ENCODE measurements around the gene KLHDC9.

Gene KLHDC9

DNA sequence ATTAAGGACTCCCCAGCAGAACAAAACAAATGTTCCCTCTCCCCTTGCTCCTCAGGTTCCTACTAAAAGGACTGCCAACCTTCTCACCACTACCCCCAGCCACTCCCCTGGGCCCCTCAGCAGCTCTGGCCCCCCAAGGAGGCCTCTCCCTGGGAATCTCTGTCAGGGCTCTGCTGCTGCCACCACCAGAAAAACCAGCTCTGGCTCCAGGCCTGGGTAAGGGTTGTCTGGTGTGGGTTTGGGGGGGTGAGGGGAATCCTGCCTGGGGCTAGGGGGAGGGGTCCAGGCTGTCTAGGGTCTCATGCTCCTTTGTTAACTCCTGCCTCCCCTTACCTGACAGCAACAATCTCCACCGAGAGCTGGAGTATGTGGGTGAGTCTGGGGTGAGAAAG lies 13.6 kb upstream of the KLHDC9 start:
- ChIA-PET CTCF (no interaction called here), POLR2A (interaction anchor here (0.8 to 1.2 kb wide), 2 partner anchors 11 to 13 kb away, joined by 3 read pairs; no protein-coding TSS in a partner anchor)
- TF ChIP-seq ARNT (IDR thresholded peaks at IDR 0.05), result no peak
- TF ChIP-seq HDGF (IDR thresholded peaks at IDR 0.05; ENCODE audit: borderline replicate concordance), result no peak
- no peak for TF ChIP-seq FOXA1 (IDR thresholded peaks at IDR 0.05)
- TF ChIP-seq, protein P1, sequence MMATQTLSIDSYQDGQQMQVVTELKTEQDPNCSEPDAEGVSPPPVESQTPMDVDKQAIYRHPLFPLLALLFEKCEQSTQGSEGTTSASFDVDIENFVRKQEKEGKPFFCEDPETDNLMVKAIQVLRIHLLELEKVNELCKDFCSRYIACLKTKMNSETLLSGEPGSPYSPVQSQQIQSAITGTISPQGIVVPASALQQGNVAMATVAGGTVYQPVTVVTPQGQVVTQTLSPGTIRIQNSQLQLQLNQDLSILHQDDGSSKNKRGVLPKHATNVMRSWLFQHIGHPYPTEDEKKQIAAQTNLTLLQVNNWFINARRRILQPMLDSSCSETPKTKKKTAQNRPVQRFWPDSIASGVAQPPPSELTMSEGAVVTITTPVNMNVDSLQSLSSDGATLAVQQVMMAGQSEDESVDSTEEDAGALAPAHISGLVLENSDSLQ (IDR thresholded peaks at IDR 0.05), result no peak
- TF ChIP-seq CTBP1 (IDR thresholded peaks at IDR 0.05; ENCODE audit: borderline replicate concordance), result no peak
- TF ChIP-seq SUZ12 (IDR thresholded peaks at IDR 0.05), result no peak
- no peak for TF ChIP-seq L3MBTL2 (conservative IDR thresholded peaks at IDR 0.05)
- TF ChIP-seq BHLHE40 (IDR thresholded peaks at IDR 0.05; ENCODE audit: borderline replicate concordance), result no peak
- no peak for DNase-seq (ENCODE audit: extremely low spot score)

DNA sequence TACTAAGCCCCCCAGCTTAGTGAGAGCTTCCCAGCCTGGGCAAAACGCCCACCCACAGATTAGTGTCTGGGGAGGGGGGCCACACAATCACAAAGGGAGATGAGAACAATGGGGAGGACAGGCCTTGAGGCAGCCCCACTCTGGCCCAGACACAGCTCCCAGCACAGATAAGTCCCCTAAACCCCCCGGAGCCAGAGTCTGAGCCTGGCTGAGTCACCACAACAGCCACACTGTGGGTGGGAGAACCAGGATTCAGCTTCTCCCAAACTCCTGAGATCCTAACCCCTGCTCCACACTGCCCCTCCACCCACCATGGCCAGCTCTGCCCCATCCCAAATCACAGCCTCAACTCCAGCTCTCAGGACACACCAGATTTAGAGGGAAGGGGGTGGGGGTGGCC lies 13.0 kb upstream of the KLHDC9 start:
- TF ChIP-seq ZNF384 (IDR thresholded peaks at IDR 0.05), result no peak
- TF ChIP-seq CTBP1 (IDR thresholded peaks at IDR 0.05; ENCODE audit: borderline replicate concordance), result no peak
- TF ChIP-seq HDGF (IDR thresholded peaks at IDR 0.05; ENCODE audit: borderline replicate concordance), result no peak
- no peak for DNase-seq (ENCODE audit: extremely low spot score)
- ChIA-PET POLR2A (interaction anchor here (1.2 kb wide), 1 partner anchor 12 kb away, joined by 3 read pairs; no protein-coding TSS in a partner anchor), CTCF (no interaction called here)

DNA sequence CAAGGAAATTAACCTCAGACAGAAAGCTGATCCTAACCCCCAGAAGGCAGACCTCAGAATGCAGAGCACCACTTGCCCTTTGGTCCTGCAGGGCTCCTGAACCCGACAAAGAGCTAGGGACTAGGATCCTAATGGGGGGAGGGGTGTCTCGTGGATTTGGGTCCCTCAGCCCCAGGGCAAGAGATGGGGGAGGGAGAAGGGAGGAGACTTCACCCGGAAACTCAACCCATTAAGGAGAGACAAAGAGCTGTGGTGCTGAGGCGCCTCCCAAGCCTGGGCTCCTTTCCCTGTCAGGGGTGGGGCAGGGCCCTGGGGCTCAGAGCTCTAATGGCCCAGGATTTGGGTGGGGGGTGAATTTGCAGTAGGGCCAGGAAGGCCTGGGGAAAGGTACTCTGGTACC lies 11.7 kb upstream of the KLHDC9 start:
- no peak for DNase-seq (ENCODE audit: extremely low spot score)
- TF ChIP-seq HDGF (IDR thresholded peaks at IDR 0.05; ENCODE audit: borderline replicate concordance) (no peak), NFRKB (IDR thresholded peaks at IDR 0.05) (no peak), SUZ12 (IDR thresholded peaks at IDR 0.05) (no peak), FOXK2 (IDR thresholded peaks at IDR 0.05) (no peak), FOXM1 (IDR thresholded peaks at IDR 0.05; ENCODE audit: borderline replicate concordance) (no peak), CTBP1 (IDR thresholded peaks at IDR 0.05; ENCODE audit: borderline replicate concordance) (no peak), BHLHE40 (IDR thresholded peaks at IDR 0.05; ENCODE audit: borderline replicate concordance) (no peak), ARNT (IDR thresholded peaks at IDR 0.05) (no peak), SP1 (IDR thresholded peaks at IDR 0.05) (no peak), ELF4 (IDR thresholded peaks at IDR 0.05) (no peak), L3MBTL2 (conservative IDR thresholded peaks at IDR 0.05) (no peak), LEF1 (IDR thresholded peaks at IDR 0.05; ENCODE audit: borderline replicate concordance) (no peak)
- TF ChIP-seq, protein P1 (IDR thresholded peaks at IDR 0.05), result no peak
- ChIA-PET POLR2A (no interaction called here), CTCF (interaction anchor here (0.8 to 0.9 kb wide), 2 partner anchors 11 to 89 kb away, joined by 3 to 7 read pairs; no protein-coding TSS in a partner anchor)

DNA sequence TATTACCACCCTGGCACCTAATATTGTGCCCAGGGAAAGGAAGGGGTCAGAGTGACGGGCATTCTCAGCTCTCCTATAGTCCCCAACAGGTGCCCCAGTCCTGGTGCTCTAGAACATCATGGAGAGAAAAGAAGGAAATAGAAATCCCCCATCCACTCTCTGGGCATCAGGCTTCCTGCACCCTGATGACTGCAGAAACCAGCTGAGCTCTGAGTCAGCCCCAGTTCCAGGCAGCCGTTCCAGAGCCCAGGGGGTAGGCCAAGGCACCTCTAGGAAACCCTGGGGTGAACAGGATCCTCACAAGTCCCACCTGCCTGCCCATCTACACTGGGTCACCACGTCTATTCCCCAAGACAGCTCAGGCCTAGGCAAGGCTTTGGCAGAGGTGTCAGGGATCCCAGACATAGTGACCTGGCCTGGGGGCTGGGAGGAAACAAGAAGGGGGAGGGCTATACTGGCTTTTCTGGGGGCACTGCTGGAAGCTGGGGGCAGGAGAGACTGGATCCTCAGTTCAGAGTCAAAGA lies 9.5 kb upstream of the KLHDC9 start:
- DNase-seq (ENCODE audit: extremely low spot score), result no peak
- TF ChIP-seq TARDBP (IDR thresholded peaks at IDR 0.05), result no peak
- no peak for TF ChIP-seq ZNF384 (IDR thresholded peaks at IDR 0.05)
- TF ChIP-seq FOXM1 (IDR thresholded peaks at IDR 0.05; ENCODE audit: borderline replicate concordance), result no peak
- no peak for TF ChIP-seq ELF4 (IDR thresholded peaks at IDR 0.05)
- TF ChIP-seq FOXA1 (IDR thresholded peaks at IDR 0.05), result no peak
- TF ChIP-seq LEF1 (IDR thresholded peaks at IDR 0.05; ENCODE audit: borderline replicate concordance), result no peak
- no peak for TF ChIP-seq HDGF (IDR thresholded peaks at IDR 0.05; ENCODE audit: borderline replicate concordance)
- CTCF ChIA-PET, result no interaction called here
- POLR2A ChIA-PET, result interaction anchor here (1.1 kb wide), 1 partner anchor 43 kb away, joined by 3 read pairs; the partner anchor contains the start of gene USF1

DNA sequence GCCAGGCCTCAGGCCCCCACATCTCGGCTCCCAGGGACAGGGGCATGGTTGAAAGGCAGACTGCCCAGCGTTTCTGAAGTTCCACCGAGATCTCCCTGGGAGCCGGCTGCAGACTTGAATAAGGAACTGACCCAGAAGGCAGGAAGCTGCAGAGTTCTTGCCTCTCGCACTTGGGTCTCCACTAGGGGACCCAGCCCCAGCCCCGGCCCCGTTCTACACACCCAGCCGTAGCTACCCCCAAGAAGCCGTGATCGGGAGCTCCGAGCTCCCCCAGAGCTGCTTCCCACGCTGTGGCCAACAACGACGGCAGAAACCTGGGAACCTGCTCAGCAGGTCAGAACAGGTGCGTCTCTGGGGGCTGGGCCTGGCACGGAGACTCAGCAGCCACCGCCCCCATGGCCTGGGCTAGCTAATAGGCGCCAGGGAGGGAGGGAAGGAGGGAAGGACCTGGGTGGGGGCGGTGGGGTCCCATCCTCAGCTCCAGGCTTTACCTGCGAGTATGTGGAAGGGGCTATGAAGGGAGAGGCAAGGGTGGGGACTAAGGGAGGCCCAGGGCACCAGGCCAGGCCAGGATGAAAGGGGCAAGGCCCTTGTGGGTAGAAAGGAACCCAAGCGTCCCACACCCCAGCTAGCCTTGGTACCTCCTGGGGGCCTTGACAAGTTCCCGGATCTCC lies 8.8 kb upstream of the KLHDC9 start, which contains the start of gene NECTIN4:
Gene NECTIN4 (minus strand): TSS at position 308 of the 674 bp plus-strand sequence. CDS start 262 bp downstream, at position 46.
- ChIA-PET POLR2A (interaction anchor here (1.1 kb wide), 1 partner anchor 43 kb away, joined by 3 read pairs; the partner anchor contains the start of gene USF1), CTCF (interaction anchor here (0.6 kb wide), 1 partner anchor 19 kb away, joined by 5 read pairs; no protein-coding TSS in a partner anchor)
- DNase-seq (ENCODE audit: extremely low spot score), result no peak
- TF ChIP-seq FOXK2 (IDR thresholded peaks at IDR 0.05), result no peak
- TF ChIP-seq ARNT (IDR thresholded peaks at IDR 0.05), result no peak
- no peak for TF ChIP-seq NFRKB (IDR thresholded peaks at IDR 0.05)
- TF ChIP-seq, protein P1 (IDR thresholded peaks at IDR 0.05), result no peak

DNA sequence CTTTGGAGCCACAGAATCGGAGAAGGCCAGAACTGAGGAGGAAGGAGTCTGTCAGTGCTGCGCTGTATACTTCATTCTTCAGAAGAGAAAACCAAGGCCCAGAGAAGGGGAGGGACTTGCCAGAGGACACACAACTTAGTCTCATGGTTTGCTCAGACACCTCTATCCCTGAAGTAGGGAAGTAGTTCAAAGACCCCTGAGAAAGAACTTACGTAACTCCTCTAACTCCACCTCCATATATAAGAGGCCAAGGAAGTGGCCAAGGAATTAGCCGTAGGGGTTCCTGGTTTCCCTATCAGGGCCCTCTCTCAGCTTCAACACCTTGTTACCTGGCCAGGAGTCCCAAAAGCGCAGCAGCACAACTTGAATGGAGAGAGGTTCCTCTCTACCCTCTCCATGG lies 8.2 kb upstream of the KLHDC9 start:
- POLR2A ChIA-PET, result no interaction called here
- DNase-seq (ENCODE audit: extremely low spot score), result no peak
- CTCF ChIA-PET, result interaction anchor here (0.6 kb wide), 1 partner anchor 19 kb away, joined by 5 read pairs; no protein-coding TSS in a partner anchor
- TF ChIP-seq FOXK2 (IDR thresholded peaks at IDR 0.05) (no peak), CTBP1 (IDR thresholded peaks at IDR 0.05; ENCODE audit: borderline replicate concordance) (no peak), ARNT (IDR thresholded peaks at IDR 0.05) (no peak), LEF1 (IDR thresholded peaks at IDR 0.05; ENCODE audit: borderline replicate concordance) (no peak), SUZ12 (IDR thresholded peaks at IDR 0.05) (no peak), ZNF384 (IDR thresholded peaks at IDR 0.05) (no peak), ELF4 (IDR thresholded peaks at IDR 0.05) (no peak)
- TF ChIP-seq, protein P1 (IDR thresholded peaks at IDR 0.05), result no peak

Measured in HEK293T (cell line).